GM12864 (cell line): ENCODE data around the gene KCNJ18.
"Not testable (repeated sequence)": the region's sequence is repeated elsewhere in the genome, so short reads cannot be mapped to it uniquely, and the experiment has no call there.

Experiments
- DNase-seq: peaks from one replicate; pipeline ENCODE4 v3.0.0-alpha.2; 2011; ENCODE audit warnings: low read depth
- H3K4me3 ChIP-seq: 2 replicates; pipeline ENCODE4 v1.5.1; 2011; ENCODE audit warnings: mild to moderate bottlenecking, low read depth, low read length, control low read depth
- TF ChIP-seq, protein P1 (sequence below): IDR thresholded peaks from 2 replicates; pipeline ENCODE4 v1.5.1; 2011; ENCODE audit warnings: low read depth, mild to moderate bottlenecking, moderate library complexity, low read length, control low read depth, inconsistent platforms; ENCODE audit errors: missing control alignments

KCNJ18 gene

DNA sequence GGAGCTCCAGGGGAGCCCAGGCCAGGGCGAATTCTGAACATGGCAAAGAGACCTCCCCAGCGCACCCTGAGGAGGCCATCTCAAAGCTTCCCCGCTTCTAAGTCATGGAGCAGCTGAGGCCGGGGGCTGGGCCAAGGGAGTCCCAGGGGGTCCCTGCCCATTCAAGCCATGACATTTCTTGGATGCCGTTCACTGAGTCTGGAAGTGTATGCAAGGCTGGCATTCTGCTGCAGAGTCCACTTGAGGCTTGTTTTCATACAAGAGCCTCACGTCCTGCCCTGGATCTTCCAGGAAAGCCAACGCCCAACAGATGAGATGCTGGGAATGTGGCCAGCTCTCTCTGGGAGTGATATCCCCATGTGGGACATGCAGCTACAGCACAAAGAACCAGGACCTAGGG, 48.5 kb downstream of the KCNJ18 start:
- H3K4me3 ChIP-seq, DNase-seq: not testable (repeated sequence)

DNA sequence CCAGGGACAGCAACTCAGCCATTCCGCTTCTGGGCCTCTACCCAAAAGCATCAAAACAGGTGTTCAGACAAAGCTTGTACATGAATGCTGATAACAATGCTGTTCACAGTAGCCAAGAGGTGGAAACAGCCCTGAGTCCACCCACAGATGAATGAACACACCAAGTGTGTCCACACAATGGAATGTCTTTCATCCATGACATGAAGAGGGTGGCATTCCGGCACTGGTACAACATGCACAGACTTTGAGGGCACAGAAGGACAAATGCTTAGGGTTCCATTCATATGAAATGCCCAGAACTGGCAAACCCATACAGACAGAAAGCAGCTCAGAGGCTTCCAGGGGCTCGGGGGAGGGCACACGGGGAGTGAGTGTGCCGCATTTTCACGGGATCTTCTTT, 49.2 kb downstream of the KCNJ18 start:
- not testable (repeated sequence) for DNase-seq, H3K4me3 ChIP-seq

- TF ChIP-seq, protein P1, sequence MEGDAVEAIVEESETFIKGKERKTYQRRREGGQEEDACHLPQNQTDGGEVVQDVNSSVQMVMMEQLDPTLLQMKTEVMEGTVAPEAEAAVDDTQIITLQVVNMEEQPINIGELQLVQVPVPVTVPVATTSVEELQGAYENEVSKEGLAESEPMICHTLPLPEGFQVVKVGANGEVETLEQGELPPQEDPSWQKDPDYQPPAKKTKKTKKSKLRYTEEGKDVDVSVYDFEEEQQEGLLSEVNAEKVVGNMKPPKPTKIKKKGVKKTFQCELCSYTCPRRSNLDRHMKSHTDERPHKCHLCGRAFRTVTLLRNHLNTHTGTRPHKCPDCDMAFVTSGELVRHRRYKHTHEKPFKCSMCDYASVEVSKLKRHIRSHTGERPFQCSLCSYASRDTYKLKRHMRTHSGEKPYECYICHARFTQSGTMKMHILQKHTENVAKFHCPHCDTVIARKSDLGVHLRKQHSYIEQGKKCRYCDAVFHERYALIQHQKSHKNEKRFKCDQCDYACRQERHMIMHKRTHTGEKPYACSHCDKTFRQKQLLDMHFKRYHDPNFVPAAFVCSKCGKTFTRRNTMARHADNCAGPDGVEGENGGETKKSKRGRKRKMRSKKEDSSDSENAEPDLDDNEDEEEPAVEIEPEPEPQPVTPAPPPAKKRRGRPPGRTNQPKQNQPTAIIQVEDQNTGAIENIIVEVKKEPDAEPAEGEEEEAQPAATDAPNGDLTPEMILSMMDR = no peak
- DNase-seq = no peak
- H3K4me3 ChIP-seq = no peak overlapping the region
These were observed 50.0 kb downstream of the KCNJ18 start for GRCh38 chr17:21742326-21742725.

DNA sequence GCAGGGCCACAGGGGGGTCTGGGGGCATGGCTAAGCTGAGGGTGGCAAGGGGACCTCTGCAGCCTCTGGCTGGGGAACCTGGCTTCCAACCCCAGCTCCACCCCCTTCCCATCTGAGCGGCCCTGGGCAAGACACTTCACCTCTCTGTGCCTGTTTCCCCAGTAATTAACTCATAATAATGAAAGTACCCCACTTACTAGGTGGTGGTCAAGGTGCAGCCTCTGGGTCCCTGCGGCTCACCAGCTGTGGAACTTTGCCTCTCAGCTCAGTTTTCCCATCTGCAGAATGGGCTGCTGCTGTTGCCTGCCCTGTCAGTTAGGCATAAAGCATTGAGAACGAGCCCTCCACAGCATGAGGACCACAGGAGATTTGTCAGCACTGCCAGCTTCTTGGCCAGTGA, 51.8 kb downstream of the KCNJ18 start:
- DNase-seq, H3K4me3 ChIP-seq: not testable (repeated sequence)

- not testable (repeated sequence) for H3K4me3 ChIP-seq, DNase-seq
These were observed 52.3 kb downstream of the KCNJ18 start for GRCh38 chr17:21744621-21745020.

- DNase-seq, H3K4me3 ChIP-seq: not testable (repeated sequence)
These were observed 53.2 kb downstream of the KCNJ18 start for GRCh38 chr17:21745385-21746054.

DNA sequence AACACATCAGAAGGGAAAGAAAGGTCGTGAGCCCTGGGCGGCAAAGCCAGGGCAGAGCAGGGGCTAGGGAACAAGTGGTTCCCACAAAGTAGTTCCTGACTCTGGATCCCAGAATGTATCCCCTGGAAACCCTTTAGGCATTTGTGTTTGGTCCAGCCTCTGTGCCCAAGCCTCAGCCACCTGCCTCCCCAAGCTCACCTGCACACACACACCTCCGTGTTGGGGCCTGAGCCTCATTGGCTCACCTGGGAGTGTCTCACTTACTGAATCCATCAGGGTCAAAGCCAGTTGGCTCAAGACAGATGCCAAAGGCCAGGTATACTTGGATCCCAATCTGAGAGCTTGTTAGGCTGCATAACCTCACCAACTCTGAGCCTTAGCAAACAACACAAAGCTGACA, 54.1 kb downstream of the KCNJ18 start:
- H3K4me3 ChIP-seq, DNase-seq: not testable (repeated sequence)

DNA sequence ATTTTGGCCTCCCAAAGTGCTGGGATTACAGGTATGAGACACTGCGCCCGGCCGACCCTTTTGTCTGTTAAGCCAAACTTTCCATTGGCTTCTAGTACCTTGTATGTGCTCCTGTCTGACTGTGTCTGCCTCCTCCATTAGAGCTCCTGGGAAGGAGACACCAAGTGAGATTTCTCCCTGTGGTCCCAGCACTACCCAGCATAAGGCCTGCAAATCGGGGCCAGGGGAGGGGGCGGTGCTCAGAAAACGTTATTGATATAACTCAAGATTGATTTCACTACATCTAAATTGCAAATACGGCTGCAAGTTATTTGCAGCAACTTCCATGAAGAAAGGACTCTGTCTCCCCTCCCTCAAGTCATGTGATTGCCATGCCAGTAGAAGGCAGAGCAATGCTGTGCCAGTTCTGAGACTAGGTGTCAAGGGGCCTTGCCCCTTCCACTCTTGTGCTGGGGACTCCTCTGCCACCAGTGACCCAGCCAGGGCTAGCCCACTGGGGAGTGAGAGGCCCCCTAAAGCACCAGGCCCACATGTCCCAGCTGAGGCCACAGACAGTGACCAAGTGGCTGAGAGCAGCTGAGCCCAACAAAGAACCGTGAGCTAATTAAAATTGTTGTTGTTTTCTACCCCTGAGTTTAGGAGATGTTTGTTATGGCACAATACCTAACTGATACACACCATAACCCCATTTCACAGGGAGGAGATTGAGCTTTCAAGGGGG, 55.0 kb downstream of the KCNJ18 start:
- DNase-seq, H3K4me3 ChIP-seq: not testable (repeated sequence)

- DNase-seq, H3K4me3 ChIP-seq: not testable (repeated sequence)
These were observed 56.4 kb downstream of the KCNJ18 start for GRCh38 chr17:21748686-21749085.

- not testable (repeated sequence) for DNase-seq, H3K4me3 ChIP-seq
These were observed 57.6 kb downstream of the KCNJ18 start for GRCh38 chr17:21749696-21750531.

DNA sequence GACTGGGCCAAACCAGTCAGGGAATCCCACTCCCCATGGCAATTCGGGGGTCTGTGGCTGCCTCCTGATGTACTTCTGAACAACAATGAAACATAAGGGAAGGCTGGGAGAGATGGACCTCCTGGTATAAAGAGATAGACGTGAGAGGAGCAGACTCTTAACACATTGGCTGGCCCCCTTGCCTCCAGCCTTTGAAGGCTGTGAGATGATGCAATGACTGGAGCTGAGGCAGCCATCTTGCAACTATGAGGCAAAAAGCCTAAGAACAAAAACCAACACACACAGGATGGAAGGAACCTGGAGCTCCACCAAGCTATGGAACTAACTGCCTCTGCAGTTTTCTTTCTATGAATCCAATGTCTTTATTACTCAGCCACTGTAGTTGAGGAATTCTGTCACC, 58.8 kb downstream of the KCNJ18 start:
- not testable (repeated sequence) for H3K4me3 ChIP-seq, DNase-seq
